HepG2 (cell line): ENCODE data around the gene JDP2. TPM values are rescaled to one million over a fixed set of nuclear protein-coding genes. Genes with fewer than 3 reads are reported as not detected.
A peak's percentile ranks its signal among the peaks of the same experiment; 100 is the strongest.

Source experiments
- FOSL2 ChIP-seq: sonication (generic); formaldehyde crosslinking; IDR thresholded peaks from 2 replicates; pipeline ENCODE4 v1.4.0; 2020; ENCODE audit warnings: missing genetic modification reagents
- FOXA3 ChIP-seq: IDR thresholded peaks from 2 replicates; pipeline ENCODE4 v1.6.1; 2016; ENCODE audit warnings: missing genetic modification reagents, missing compliant biosample characterization
- GABPB1 ChIP-seq: IDR thresholded peaks from 2 replicates; pipeline ENCODE4 v1.6.1; 2016; ENCODE audit warnings: mild to moderate bottlenecking, missing genetic modification reagents, moderate library complexity, missing compliant biosample characterization
- HMG20B ChIP-seq: conservative IDR thresholded peaks from 2 replicates; pipeline ENCODE4 v1.6.1; 2016; ENCODE audit warnings: missing genetic modification reagents, missing compliant biosample characterization
- HOXA3 ChIP-seq: sonication (generic); formaldehyde crosslinking; IDR thresholded peaks from 2 replicates; pipeline ENCODE4 v1.5.0; 2020; ENCODE audit warnings: missing genetic modification reagents
- IKZF4 ChIP-seq: sonication (generic); formaldehyde crosslinking; IDR thresholded peaks from 2 replicates; pipeline ENCODE4 v1.5.1; 2020; ENCODE audit warnings: borderline replicate concordance, mild to moderate bottlenecking, low read depth, missing genetic modification reagents; ENCODE audit errors: not compliant biosample characterization
- IRF2 ChIP-seq: IDR thresholded peaks from 2 replicates; pipeline ENCODE4 v1.6.1; 2018; ENCODE audit warnings: missing genetic modification reagents, missing compliant biosample characterization
- MTF1 ChIP-seq: sonication (generic); formaldehyde crosslinking; IDR thresholded peaks from 2 replicates; pipeline ENCODE4 v1.5.0; 2020; ENCODE audit warnings: missing genetic modification reagents
- MYC ChIP-seq: sonication (generic); formaldehyde crosslinking; IDR thresholded peaks from 2 replicates; pipeline ENCODE4 v1.9.0; 2021; ENCODE audit warnings: missing genetic modification reagents, borderline replicate concordance
- NPAS2 ChIP-seq: sonication (generic); formaldehyde crosslinking; IDR thresholded peaks from 2 replicates; pipeline ENCODE4 v1.8.0; 2022; ENCODE audit warnings: mild to moderate bottlenecking, missing genetic modification reagents, borderline replicate concordance
- NR2F6 ChIP-seq, 2 experiments: IDR thresholded peaks; 2 replicates each; pipeline ENCODE4 v1.6.1; 2016; ENCODE audit warnings: antibody characterized with exemption in 1 of 2, mild to moderate bottlenecking in 1 of 2
- RAD21 ChIP-seq: fragments of 450-650 bp; formaldehyde crosslinking; IDR thresholded peaks from 2 replicates; pipeline ENCODE4 v1.5.0; 2020; ENCODE audit warnings: mild to moderate bottlenecking
- REL ChIP-seq: sonication (generic); formaldehyde crosslinking; conservative IDR thresholded peaks from 2 replicates; pipeline ENCODE4 v1.8.0; 2022; ENCODE audit warnings: mild to moderate bottlenecking, missing genetic modification reagents, moderate library complexity
- SALL1 ChIP-seq: sonication (generic); formaldehyde crosslinking; IDR thresholded peaks from 2 replicates; pipeline ENCODE4 v1.8.0; 2022; ENCODE audit warnings: mild to moderate bottlenecking, missing genetic modification reagents
- SMAD9 ChIP-seq: sonication (generic); formaldehyde crosslinking; IDR thresholded peaks from 2 replicates; pipeline ENCODE4 v1.5.1; 2020; ENCODE audit warnings: mild to moderate bottlenecking, missing genetic modification reagents
- SRSF1 ChIP-seq: fragments of 200-400 bp; formaldehyde crosslinking; optimal IDR thresholded peaks from 2 replicates; pipeline ENCODE3; 2017; ENCODE audit warnings: mild to moderate bottlenecking, low read depth, low read length, moderate library complexity
- TBX3 ChIP-seq: fragments of 450-650 bp; IDR thresholded peaks from 2 replicates; pipeline ENCODE4 v1.6.1; 2017; ENCODE audit warnings: antibody characterized with exemption, mild to moderate bottlenecking, inconsistent platforms, borderline replicate concordance
- TRIM24 ChIP-seq: sonication (generic); formaldehyde crosslinking; IDR thresholded peaks from 2 replicates; pipeline ENCODE4 v1.8.0; 2022; ENCODE audit warnings: mild to moderate bottlenecking, missing genetic modification reagents
- ZNF34 ChIP-seq: sonication (generic); formaldehyde crosslinking; IDR thresholded peaks from 2 replicates; pipeline ENCODE4 v1.4.0; 2020; ENCODE audit warnings: mild to moderate bottlenecking, missing genetic modification reagents, borderline replicate concordance
- ZNF549 ChIP-seq: sonication (generic); formaldehyde crosslinking; IDR thresholded peaks from 2 replicates; pipeline ENCODE4 v1.5.0; 2020; ENCODE audit warnings: missing genetic modification reagents
- ZNF746 ChIP-seq: sonication (generic); formaldehyde crosslinking; IDR thresholded peaks from 2 replicates; pipeline ENCODE4 v1.8.0; 2022; ENCODE audit warnings: mild to moderate bottlenecking, missing genetic modification reagents
- polyA plus RNA-seq, 8 experiments: library from polyadenylated mRNA; depleted of rRNA in 3 of 8; stranded (reverse) in 7 of 8; unstranded in 1 of 8; fragments of >200 nt; fragmentation: Illumina TruSeq in 4 of 8; extraction: Trizol in 4 of 8; gene quantifications; 2 replicates each; pipeline versions ENCODE4 v1.2.1 to v1.2.3, GENCODE V29; 2011 to 2016; ENCODE audit warnings: low read depth in 4 of 8, missing spikeins in 1 of 8, mixed read lengths in 1 of 8; ENCODE audit not compliant: insufficient read depth in 1 of 8
- total RNA-seq, 5 experiments: library from RNA; depleted of rRNA; stranded (reverse); fragments of >200 nt; fragmentation: Illumina TruSeq; extraction: Trizol; gene quantifications; 2 replicates each; pipeline ENCODE4 v1.2.3, GENCODE V29; 2016; ENCODE audit warnings: low read depth in 1 of 5
- TF ChIP-seq, protein P1 (sequence below), 2 experiments: fragments of 450-650 bp in 1 of 2; sonication (generic) in 1 of 2; formaldehyde crosslinking; IDR thresholded peaks; 2 replicates each; pipeline versions ENCODE4 v1.5.0 to v1.8.0; 2020 to 2022; ENCODE audit warnings: mild to moderate bottlenecking in 1 of 2, missing genetic modification reagents in 1 of 2
- TF ChIP-seq, protein P2 (sequence below): sonication (generic); formaldehyde crosslinking; IDR thresholded peaks from 2 replicates; pipeline ENCODE4 v1.4.0; 2020; ENCODE audit warnings: missing genetic modification reagents
- TF ChIP-seq, protein P3 (sequence below): sonication (generic); formaldehyde crosslinking; IDR thresholded peaks from 2 replicates; pipeline ENCODE4 v1.4.0; 2020; ENCODE audit warnings: missing genetic modification reagents
- TF ChIP-seq, protein P4 (sequence below): sonication (generic); formaldehyde crosslinking; IDR thresholded peaks from 2 replicates; pipeline ENCODE4 v1.4.0; 2020; ENCODE audit warnings: missing genetic modification reagents

Gene JDP2
- total and polyA plus RNA-seq, 2 of the 13 experiments (the other 11 are each of a cell fraction or from before 2014, with no cell fraction given) = 8.0 to 8.9 TPM

DNA sequence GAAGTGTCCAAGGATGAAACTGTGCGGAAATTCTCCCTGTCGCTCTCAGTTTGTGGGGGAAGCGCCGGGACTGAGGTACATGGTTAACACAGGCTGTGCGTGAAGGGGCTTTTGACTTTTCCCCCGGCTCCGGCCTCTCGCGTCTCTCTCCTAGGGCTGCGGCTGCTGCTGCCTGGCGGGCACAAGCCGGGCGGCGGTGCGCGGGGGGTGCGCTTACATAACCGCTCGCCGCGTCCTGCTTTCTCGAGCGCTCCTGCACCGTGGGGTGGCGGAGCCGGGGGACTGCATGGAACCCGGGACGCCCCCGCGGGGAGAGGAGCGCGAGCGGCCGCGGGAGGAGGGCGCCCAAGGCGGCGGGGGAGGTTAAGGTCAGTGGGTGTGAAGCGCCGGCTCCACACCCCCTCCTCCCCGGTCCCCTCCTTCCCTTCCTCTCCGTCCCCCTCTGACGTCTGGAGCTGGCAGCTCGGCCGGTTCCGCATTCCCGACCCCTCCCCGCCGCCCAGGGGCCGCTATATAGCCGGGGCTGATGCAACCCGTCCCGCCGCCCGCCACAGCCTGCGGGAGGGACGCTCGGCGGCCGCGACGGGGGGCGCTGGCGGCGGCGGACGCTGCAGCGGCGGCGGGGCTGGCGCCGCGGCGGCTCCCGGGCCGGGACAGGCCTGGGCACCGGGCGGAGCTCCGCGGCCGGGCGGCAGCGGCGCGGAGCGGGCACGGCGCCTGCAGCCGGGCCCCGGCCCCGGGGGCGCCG is at the start of gene JDP2 (continued):
- TF ChIP-seq RAD21 (no peak), GABPB1 (CRISPR knock-in tag) (peak; percentile 80), IKZF4 (CRISPR knock-in tag) (no peak), SMAD9 (no peak), IRF2 (no peak; the same call in 1 of the 2 replicates), FOXA3 (no peak; the same call in 1 of the 2 replicates), ZNF549 (CRISPR knock-in tag) (no peak), NPAS2 (CRISPR knock-in tag) (no peak), MTF1 (CRISPR knock-in tag) (no peak), FOSL2 (CRISPR knock-in tag) (peak; percentile 46; the same call in 1 of the 2 replicates), SRSF1 (no peak), NR2F6 (IDR thresholded peaks at IDR 0.05) (no peak), NR2F6 (CRISPR knock-in tag; IDR thresholded peaks at IDR 0.05) (0 out of 2 replicates have a peak, but pooled peaks have one; percentile 26), SALL1 (peak; percentile 41; the same call in 1 of the 2 replicates), TBX3 (no peak), MYC (CRISPR knock-in tag) (no peak), REL (CRISPR knock-in tag) (no peak), ZNF34 (CRISPR knock-in tag) (no peak), TRIM24 (CRISPR knock-in tag) (no peak), HMG20B (no peak), HOXA3 (CRISPR knock-in tag) (no peak), ZNF746 (CRISPR knock-in tag) (peak; percentile 75; the same call in 1 of the 2 replicates)
- TF ChIP-seq, protein P1, sequence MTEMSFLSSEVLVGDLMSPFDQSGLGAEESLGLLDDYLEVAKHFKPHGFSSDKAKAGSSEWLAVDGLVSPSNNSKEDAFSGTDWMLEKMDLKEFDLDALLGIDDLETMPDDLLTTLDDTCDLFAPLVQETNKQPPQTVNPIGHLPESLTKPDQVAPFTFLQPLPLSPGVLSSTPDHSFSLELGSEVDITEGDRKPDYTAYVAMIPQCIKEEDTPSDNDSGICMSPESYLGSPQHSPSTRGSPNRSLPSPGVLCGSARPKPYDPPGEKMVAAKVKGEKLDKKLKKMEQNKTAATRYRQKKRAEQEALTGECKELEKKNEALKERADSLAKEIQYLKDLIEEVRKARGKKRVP (CRISPR knock-in tag; IDR thresholded peaks at IDR 0.05) = peak; percentile 37 to 98; a peak in 2 of 4 replicates
- TF ChIP-seq, protein P2, sequence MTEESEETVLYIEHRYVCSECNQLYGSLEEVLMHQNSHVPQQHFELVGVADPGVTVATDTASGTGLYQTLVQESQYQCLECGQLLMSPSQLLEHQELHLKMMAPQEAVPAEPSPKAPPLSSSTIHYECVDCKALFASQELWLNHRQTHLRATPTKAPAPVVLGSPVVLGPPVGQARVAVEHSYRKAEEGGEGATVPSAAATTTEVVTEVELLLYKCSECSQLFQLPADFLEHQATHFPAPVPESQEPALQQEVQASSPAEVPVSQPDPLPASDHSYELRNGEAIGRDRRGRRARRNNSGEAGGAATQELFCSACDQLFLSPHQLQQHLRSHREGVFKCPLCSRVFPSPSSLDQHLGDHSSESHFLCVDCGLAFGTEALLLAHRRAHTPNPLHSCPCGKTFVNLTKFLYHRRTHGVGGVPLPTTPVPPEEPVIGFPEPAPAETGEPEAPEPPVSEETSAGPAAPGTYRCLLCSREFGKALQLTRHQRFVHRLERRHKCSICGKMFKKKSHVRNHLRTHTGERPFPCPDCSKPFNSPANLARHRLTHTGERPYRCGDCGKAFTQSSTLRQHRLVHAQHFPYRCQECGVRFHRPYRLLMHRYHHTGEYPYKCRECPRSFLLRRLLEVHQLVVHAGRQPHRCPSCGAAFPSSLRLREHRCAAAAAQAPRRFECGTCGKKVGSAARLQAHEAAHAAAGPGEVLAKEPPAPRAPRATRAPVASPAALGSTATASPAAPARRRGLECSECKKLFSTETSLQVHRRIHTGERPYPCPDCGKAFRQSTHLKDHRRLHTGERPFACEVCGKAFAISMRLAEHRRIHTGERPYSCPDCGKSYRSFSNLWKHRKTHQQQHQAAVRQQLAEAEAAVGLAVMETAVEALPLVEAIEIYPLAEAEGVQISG (CRISPR knock-in tag) = peak; percentile 32; the same call in 1 of the 2 replicates
- TF ChIP-seq, protein P3, sequence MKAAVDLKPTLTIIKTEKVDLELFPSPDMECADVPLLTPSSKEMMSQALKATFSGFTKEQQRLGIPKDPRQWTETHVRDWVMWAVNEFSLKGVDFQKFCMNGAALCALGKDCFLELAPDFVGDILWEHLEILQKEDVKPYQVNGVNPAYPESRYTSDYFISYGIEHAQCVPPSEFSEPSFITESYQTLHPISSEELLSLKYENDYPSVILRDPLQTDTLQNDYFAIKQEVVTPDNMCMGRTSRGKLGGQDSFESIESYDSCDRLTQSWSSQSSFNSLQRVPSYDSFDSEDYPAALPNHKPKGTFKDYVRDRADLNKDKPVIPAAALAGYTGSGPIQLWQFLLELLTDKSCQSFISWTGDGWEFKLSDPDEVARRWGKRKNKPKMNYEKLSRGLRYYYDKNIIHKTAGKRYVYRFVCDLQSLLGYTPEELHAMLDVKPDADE (CRISPR knock-in tag) = no peak
- TF ChIP-seq, protein P4, sequence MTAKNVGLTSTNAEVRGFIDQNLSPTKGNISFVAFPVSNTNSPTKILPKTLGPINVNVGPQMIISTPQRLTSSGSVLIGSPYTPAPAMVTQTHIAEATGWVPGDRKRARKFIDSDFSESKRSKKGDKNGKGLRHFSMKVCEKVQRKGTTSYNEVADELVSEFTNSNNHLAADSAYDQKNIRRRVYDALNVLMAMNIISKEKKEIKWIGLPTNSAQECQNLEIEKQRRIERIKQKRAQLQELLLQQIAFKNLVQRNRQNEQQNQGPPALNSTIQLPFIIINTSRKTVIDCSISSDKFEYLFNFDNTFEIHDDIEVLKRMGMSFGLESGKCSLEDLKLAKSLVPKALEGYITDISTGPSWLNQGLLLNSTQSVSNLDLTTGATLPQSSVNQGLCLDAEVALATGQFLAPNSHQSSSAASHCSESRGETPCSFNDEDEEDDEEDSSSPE (CRISPR knock-in tag) = no peak; the same call in 1 of the 2 replicates
